MM.1S (cell line): Measurements from ENCODE around the gene SUN5.

ENCODE experiments used
- DNase-seq: peaks from one replicate; pipeline ENCODE4 v3.0.0-alpha.2; 2015
- H2AFZ ChIP-seq: fragments of 300-600 bp; sonication (generic); 2 replicates; pipeline ENCODE4 v1.6.0; 2016; ENCODE audit warnings: antibody characterized with exemption, low read length
- H3F3A ChIP-seq: fragments of 300-600 bp; sonication (generic); 2 replicates; pipeline ENCODE4 v1.6.1; 2016; ENCODE audit warnings: mild to moderate bottlenecking, antibody characterized with exemption, low read length, moderate library complexity, mixed read lengths; ENCODE audit not compliant: insufficient read depth
- H3K27ac ChIP-seq: fragments of 300-600 bp; sonication (generic); 2 replicates; pipeline ENCODE4 v1.5.1; 2016; ENCODE audit warnings: mild to moderate bottlenecking, low read length
- H3K27me3 ChIP-seq: fragments of 300-600 bp; sonication (generic); replicated peaks from 2 replicates; pipeline ENCODE4 v1.6.0; 2016; ENCODE audit warnings: low read length; ENCODE audit not compliant: insufficient read depth
- H3K36me3 ChIP-seq: fragments of 300-600 bp; sonication (generic); replicated peaks from 2 replicates; pipeline ENCODE4 v1.6.1; 2016; ENCODE audit warnings: mild to moderate bottlenecking, low read length, mixed read lengths; ENCODE audit not compliant: insufficient read depth
- H3K4me1 ChIP-seq: fragments of 300-600 bp; sonication (generic); 2 replicates; pipeline ENCODE4 v1.6.1; 2016; ENCODE audit warnings: low read length, mixed read lengths
- H3K4me2 ChIP-seq: fragments of 300-600 bp; sonication (generic); 2 replicates; pipeline ENCODE4 v1.6.0; 2016; ENCODE audit warnings: low read depth, low read length
- H3K4me3 ChIP-seq: fragments of 300-600 bp; sonication (generic); 2 replicates; pipeline ENCODE4 v1.5.1; 2016; ENCODE audit warnings: low read length, mixed read lengths
- H3K79me2 ChIP-seq: fragments of 300-600 bp; sonication (generic); 2 replicates; pipeline ENCODE4 v1.6.1; 2016; ENCODE audit warnings: mixed run types, low read length, mixed read lengths
- H3K9ac ChIP-seq: fragments of 300-600 bp; sonication (generic); 2 replicates; pipeline ENCODE4 v1.6.1; 2016; ENCODE audit warnings: low read length, mixed read lengths
- H3K9me2 ChIP-seq: fragments of 300-600 bp; sonication (generic); replicated peaks from 2 replicates; pipeline ENCODE4 v1.6.1; 2016; ENCODE audit warnings: mild to moderate bottlenecking, low read length, mixed read lengths; ENCODE audit not compliant: insufficient read depth
- H3K9me3 ChIP-seq: fragments of 300-600 bp; sonication (generic); replicated peaks from 2 replicates; pipeline ENCODE4 v1.6.1; 2016; ENCODE audit warnings: mild to moderate bottlenecking, low read length, mixed read lengths; ENCODE audit not compliant: insufficient read depth
- H4K20me1 ChIP-seq: fragments of 300-600 bp; sonication (generic); 2 replicates; pipeline ENCODE4 v1.6.1; 2016; ENCODE audit warnings: mild to moderate bottlenecking, low read length, moderate library complexity, mixed read lengths; ENCODE audit not compliant: insufficient read depth
- EZH2 ChIP-seq: fragments of 300-600 bp; sonication (generic); optimal IDR thresholded peaks from 2 replicates; pipeline ENCODE3; 2017; ENCODE audit warnings: low read depth, mild to moderate bottlenecking, antibody characterized with exemption, low read length, mixed read lengths
- EZH2phosphoT487 ChIP-seq: fragments of 300-600 bp; sonication (generic); IDR thresholded peaks from 2 replicates; pipeline ENCODE4 v1.6.1; 2018; ENCODE audit warnings: antibody characterized with exemption, low read length
- TF ChIP-seq, protein P1 (sequence below): fragments of 300-600 bp; sonication (generic); IDR thresholded peaks from 2 replicates; pipeline ENCODE4 v1.5.1; 2016; ENCODE audit warnings: antibody characterized with exemption, low read length, mixed read lengths

SUN5 gene

DNA sequence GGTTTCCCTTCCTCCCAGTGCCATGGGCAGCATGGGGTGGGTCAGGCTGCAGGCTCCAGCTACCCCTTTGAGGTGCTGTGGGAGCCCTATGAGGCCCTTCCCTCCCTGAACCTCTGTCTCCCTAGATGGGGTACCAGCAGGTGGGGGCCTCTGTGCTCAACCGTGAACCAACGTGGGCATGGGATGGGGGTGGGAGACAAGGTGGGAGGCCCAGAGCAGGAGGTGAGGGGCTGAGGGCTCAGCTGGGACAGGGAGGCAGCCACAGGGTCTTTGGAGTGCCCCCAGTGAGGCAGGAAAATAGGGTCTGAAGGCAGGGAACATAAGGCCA, 33.3 kb downstream of the SUN5 start:
- Histone ChIP-seq H4K20me1 (no peaks in the 10 kb centered on the region), H3K27ac (no peak overlapping the region), H3K4me2 (no peak overlapping the region), H2AFZ (no peak overlapping the region), H3K36me3 (no peaks in the 10 kb centered on the region), H3K9me3 (no peaks in the 10 kb centered on the region), H3K4me3 (no peak overlapping the region), H3K27me3 (no peaks in the 10 kb centered on the region), H3F3A (no peaks in the 10 kb centered on the region), H3K9ac (no peak overlapping the region), H3K4me1 (peaks cover 17% of the 10 kb centered on the region), H3K79me2 (no peaks in the 10 kb centered on the region), H3K9me2 (no peaks in the 10 kb centered on the region)
- DNase-seq, result no peak
- TF ChIP-seq, protein P1, sequence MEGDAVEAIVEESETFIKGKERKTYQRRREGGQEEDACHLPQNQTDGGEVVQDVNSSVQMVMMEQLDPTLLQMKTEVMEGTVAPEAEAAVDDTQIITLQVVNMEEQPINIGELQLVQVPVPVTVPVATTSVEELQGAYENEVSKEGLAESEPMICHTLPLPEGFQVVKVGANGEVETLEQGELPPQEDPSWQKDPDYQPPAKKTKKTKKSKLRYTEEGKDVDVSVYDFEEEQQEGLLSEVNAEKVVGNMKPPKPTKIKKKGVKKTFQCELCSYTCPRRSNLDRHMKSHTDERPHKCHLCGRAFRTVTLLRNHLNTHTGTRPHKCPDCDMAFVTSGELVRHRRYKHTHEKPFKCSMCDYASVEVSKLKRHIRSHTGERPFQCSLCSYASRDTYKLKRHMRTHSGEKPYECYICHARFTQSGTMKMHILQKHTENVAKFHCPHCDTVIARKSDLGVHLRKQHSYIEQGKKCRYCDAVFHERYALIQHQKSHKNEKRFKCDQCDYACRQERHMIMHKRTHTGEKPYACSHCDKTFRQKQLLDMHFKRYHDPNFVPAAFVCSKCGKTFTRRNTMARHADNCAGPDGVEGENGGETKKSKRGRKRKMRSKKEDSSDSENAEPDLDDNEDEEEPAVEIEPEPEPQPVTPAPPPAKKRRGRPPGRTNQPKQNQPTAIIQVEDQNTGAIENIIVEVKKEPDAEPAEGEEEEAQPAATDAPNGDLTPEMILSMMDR, result no peak
- TF ChIP-seq EZH2phosphoT487 (no peak), EZH2 (no peak)

DNA sequence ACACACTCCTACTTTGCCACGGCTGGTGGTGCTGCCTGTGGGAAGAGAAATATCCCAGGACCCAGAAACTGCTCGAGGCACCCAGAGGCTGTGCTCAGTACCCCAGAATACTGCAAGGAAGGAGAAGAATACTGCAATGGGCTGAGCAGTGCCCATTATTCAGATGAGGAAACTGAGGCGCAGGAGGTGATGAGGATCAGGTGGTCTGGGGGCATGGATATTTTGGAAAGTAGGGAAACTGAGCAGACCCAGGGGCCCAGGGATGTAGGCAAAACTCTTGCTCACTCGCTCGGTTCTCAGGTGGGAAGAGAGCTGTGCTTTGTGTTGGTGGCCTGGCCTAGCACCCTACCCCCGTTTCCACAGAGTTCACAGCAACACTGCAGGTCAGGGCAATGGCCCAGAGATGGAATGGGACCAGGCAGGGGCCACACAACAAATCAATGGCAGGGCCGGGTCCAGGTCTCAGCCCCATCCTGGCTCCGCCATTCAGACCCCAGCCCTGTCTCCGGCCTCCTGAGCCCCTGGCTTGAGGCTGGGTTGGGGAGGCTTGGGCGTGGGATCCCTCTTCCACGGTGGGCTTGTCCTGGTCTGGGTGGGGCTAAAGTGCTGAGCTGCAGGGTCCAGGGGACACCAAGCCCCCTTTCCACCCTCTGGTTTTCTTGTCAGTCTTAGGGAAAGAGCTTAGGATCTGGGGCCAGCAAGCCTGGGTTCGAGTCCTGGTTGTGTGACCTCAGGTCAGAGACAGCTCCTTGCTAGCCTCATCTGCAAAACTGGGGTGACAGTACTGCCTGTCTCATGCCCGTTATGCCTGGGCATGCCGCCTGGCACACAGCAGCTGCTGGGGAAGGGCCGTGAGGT, 33.9 kb downstream of the SUN5 start:
- Histone ChIP-seq H4K20me1 (no peaks in the 10 kb centered on the region), H3K4me3 (no peak overlapping the region), H2AFZ (no peak overlapping the region), H3F3A (no peaks in the 10 kb centered on the region), H3K4me2 (no peak overlapping the region), H3K9me3 (no peaks in the 10 kb centered on the region), H3K36me3 (no peaks in the 10 kb centered on the region), H3K4me1 (peaks cover 17% of the 10 kb centered on the region), H3K79me2 (no peaks in the 10 kb centered on the region), H3K9ac (no peak overlapping the region), H3K9me2 (no peaks in the 10 kb centered on the region), H3K27me3 (no peaks in the 10 kb centered on the region), H3K27ac (no peak overlapping the region)
- no peak for DNase-seq
- TF ChIP-seq, protein P1, result no peak
- TF ChIP-seq EZH2phosphoT487, result no peak
- TF ChIP-seq EZH2, result no peak

DNA sequence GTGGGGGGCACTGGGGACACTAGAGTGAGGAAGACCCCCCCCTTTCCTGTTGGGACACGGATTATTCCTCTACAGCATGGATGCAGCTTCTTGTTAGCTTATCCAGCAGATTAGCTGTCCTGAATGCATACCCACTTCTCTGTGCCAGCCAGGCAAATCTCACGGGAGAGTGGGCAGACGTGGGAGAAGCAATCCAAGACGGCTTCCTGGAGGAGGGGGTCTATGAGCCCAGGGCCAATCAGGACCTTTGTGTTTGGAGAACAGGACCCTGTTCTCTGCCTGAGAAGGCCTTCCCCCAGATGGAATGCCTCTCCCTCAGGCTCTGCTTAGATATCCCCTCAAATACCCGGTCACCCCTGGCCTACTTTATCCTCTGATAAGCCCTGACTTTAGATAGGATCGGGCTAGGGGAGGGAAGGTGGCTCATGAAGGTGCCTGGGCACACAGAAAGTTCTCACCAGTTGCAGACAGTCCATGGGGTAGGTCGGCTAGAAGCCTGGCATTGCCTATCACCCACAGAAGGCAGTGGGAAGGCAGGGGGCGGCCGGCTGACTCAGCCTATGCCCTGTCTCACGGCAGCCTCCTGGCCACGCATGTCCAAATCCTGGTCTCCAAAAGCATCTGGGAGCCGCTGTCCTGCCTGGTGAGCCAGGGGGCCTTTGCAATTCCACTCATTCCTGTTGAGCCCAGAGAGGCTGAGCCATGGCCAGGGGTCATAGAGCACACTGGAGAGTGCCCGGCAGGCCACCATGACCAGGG, 34.7 kb downstream of the SUN5 start:
- Histone ChIP-seq H3K4me3 (no peak overlapping the region), H3K9ac (no peak overlapping the region), H2AFZ (no peak overlapping the region), H3K27ac (no peak overlapping the region), H3K4me2 (no peak overlapping the region), H3K9me2 (no peaks in the 10 kb centered on the region), H3F3A (no peaks in the 10 kb centered on the region), H3K27me3 (no peaks in the 10 kb centered on the region), H3K4me1 (peaks cover 17% of the 10 kb centered on the region), H3K36me3 (no peaks in the 10 kb centered on the region), H3K9me3 (no peaks in the 10 kb centered on the region), H3K79me2 (no peaks in the 10 kb centered on the region), H4K20me1 (no peaks in the 10 kb centered on the region)
- TF ChIP-seq, protein P1, result no peak
- TF ChIP-seq EZH2phosphoT487 (no peak), EZH2 (no peak)
- DNase-seq, result no peak
